Stomach smooth muscle (tissue), 2 donors: ENCODE measurements around the gene USP31.
"Not testable (repeated sequence)": the region's sequence is repeated elsewhere in the genome, so short reads cannot be mapped to it uniquely, and the experiment has no call there.

ENCODE experiments used
- H3K27ac ChIP-seq: one replicate; pipeline ENCODE4 v1.7.0; 2013; ENCODE audit warnings: mild to moderate bottlenecking, low read length, inconsistent platforms
- H3K27me3 ChIP-seq, 2 donors: one replicate each; pipeline ENCODE4 v1.7.0; 2013; ENCODE audit warnings: low read length in 2 of 2; ENCODE audit not compliant: insufficient read depth in 2 of 2, control insufficient read depth in 1 of 2
- H3K36me3 ChIP-seq, 2 donors: one replicate each; pipeline ENCODE4 v1.7.0; 2013; ENCODE audit warnings: low read length in 2 of 2; ENCODE audit not compliant: control insufficient read depth in 2 of 2, insufficient read depth in 2 of 2
- H3K4me1 ChIP-seq: one replicate; pipeline ENCODE4 v1.7.0; 2013; ENCODE audit warnings: low read length; ENCODE audit not compliant: control insufficient read depth, insufficient read depth
- H3K4me3 ChIP-seq, 2 donors: one replicate each; pipeline ENCODE4 v1.7.0; 2013; ENCODE audit warnings: low read length in 2 of 2
- H3K9ac ChIP-seq, 2 donors: one replicate each; pipeline ENCODE4 v1.7.0; 2013; ENCODE audit warnings: low read length in 2 of 2, mild to moderate bottlenecking in 1 of 2
- H3K9me3 ChIP-seq, 2 donors: one replicate each; pipeline ENCODE4 v1.7.0; 2013; ENCODE audit warnings: low read length in 2 of 2; ENCODE audit not compliant: control insufficient read depth in 2 of 2
- donor health status: healthy.
- donor health status: Pancreatic carcinoma.

Gene USP31

GRCh38 chr16:23145608-23146007, 3.6 kb downstream of the USP31 start:
- Histone ChIP-seq H3K27me3 (no peaks in the 10 kb centered on the region), H3K9ac (no peak overlapping the region), H3K4me3 (no peak overlapping the region), H3K27ac (no peak overlapping the region), H3K4me1 (peaks cover 27% of the 10 kb centered on the region), H3K9me3 (no peaks in the 10 kb centered on the region), H3K36me3 (no peaks in the 10 kb centered on the region)

GRCh38 chr16:23145186-23145585, 4.1 kb downstream of the USP31 start:
- H3K27me3 ChIP-seq = no peaks in the 10 kb centered on the region
- no peak overlapping the region for H3K9ac ChIP-seq
- H3K27ac ChIP-seq = no peak overlapping the region
- H3K4me1 ChIP-seq = peaks cover 28% of the 10 kb centered on the region
- no peak overlapping the region for H3K4me3 ChIP-seq
- H3K9me3 ChIP-seq = no peaks in the 10 kb centered on the region
- H3K36me3 ChIP-seq = no peaks in the 10 kb centered on the region

GRCh38 chr16:23144393-23144792, 4.9 kb downstream of the USP31 start:
- H3K27ac ChIP-seq = not testable (repeated sequence)
- peaks cover 24% of the 10 kb centered on the region for H3K4me1 ChIP-seq

GRCh38 chr16:23143391-23143790, 5.9 kb downstream of the USP31 start:
- Histone ChIP-seq H3K36me3 (no peaks in the 10 kb centered on the region), H3K27ac (no peak overlapping the region), H3K4me1 (peaks cover 22% of the 10 kb centered on the region), H3K9ac (no peak overlapping the region), H3K27me3 (no peaks in the 10 kb centered on the region), H3K9me3 (no peaks in the 10 kb centered on the region), H3K4me3 (no peak overlapping the region)

More at GRCh38 chr16:23144393-23144792, 4.9 kb downstream of the USP31 start:
- not testable (repeated sequence) for H3K9ac ChIP-seq, H3K9me3 ChIP-seq, H3K4me3 ChIP-seq, H3K27me3 ChIP-seq, H3K36me3 ChIP-seq

- H3K9ac ChIP-seq = peak overlapping the region in 1 of 2 donors; percentile 21
These were observed 7.1 kb downstream of the USP31 start for GRCh38 chr16:23141959-23142740.

GRCh38 chr16:23141500-23141899, 7.8 kb downstream of the USP31 start:
- H3K36me3 ChIP-seq = no peaks in the 10 kb centered on the region
- H3K27ac ChIP-seq = no peak overlapping the region
- H3K9ac ChIP-seq = no peak overlapping the region
- no peaks in the 10 kb centered on the region for H3K9me3 ChIP-seq
- peaks cover 13% of the 10 kb centered on the region for H3K4me1 ChIP-seq
- no peak overlapping the region for H3K4me3 ChIP-seq
- H3K27me3 ChIP-seq = no peaks in the 10 kb centered on the region

More at GRCh38 chr16:23141959-23142740, 7.1 kb downstream of the USP31 start:
- Histone ChIP-seq H3K4me1 (peaks cover 13% of the 10 kb centered on the region), H3K4me3 (peak overlapping the region in 1 of 2 donors; percentile 30), H3K27me3 (no peaks in the 10 kb centered on the region), H3K9me3 (no peaks in the 10 kb centered on the region), H3K36me3 (no peaks in the 10 kb centered on the region), H3K27ac (peak overlapping the region; percentile 7)

GRCh38 chr16:23141033-23141432, 8.2 kb downstream of the USP31 start:
- Histone ChIP-seq H3K27me3 (no peaks in the 10 kb centered on the region), H3K27ac (no peak overlapping the region), H3K4me1 (peaks cover 13% of the 10 kb centered on the region), H3K36me3 (no peaks in the 10 kb centered on the region), H3K9ac (no peak overlapping the region), H3K9me3 (no peaks in the 10 kb centered on the region), H3K4me3 (no peak overlapping the region)

- Histone ChIP-seq H3K27ac (no peak overlapping the region), H3K9ac (no peak overlapping the region), H3K9me3 (no peaks in the 10 kb centered on the region), H3K4me1 (peaks cover 13% of the 10 kb centered on the region), H3K4me3 (no peak overlapping the region), H3K27me3 (no peaks in the 10 kb centered on the region), H3K36me3 (no peaks in the 10 kb centered on the region)
These were observed 9.1 kb downstream of the USP31 start for GRCh38 chr16:23140107-23140506.

- Histone ChIP-seq H3K9me3 (no peaks in the 10 kb centered on the region), H3K4me1 (peaks cover 19% of the 10 kb centered on the region), H3K27me3 (no peaks in the 10 kb centered on the region), H3K4me3 (no peak overlapping the region), H3K36me3 (no peaks in the 10 kb centered on the region), H3K27ac (no peak overlapping the region), H3K9ac (no peak overlapping the region)
These were observed 11.4 kb downstream of the USP31 start for GRCh38 chr16:23137818-23138217.

GRCh38 chr16:23137256-23137655, 12.0 kb downstream of the USP31 start:
- no peaks in the 10 kb centered on the region for H3K27me3 ChIP-seq
- no peaks in the 10 kb centered on the region for H3K36me3 ChIP-seq
- no peak overlapping the region for H3K9ac ChIP-seq
- H3K4me3 ChIP-seq = no peak overlapping the region
- peaks cover 20% of the 10 kb centered on the region for H3K4me1 ChIP-seq
- no peak overlapping the region for H3K27ac ChIP-seq
- H3K9me3 ChIP-seq = no peaks in the 10 kb centered on the region

- Histone ChIP-seq H3K9ac (no peak overlapping the region), H3K4me1 (peaks cover 13% of the 10 kb centered on the region), H3K27me3 (no peaks in the 10 kb centered on the region), H3K4me3 (no peak overlapping the region), H3K27ac (no peak overlapping the region), H3K36me3 (no peaks in the 10 kb centered on the region), H3K9me3 (no peaks in the 10 kb centered on the region)
These were observed 15.0 kb downstream of the USP31 start for GRCh38 chr16:23134274-23134673.
